H1 (cell line): ENCODE data around the gene UNK.

Experiments
- CEBPB ChIP-seq: IDR thresholded peaks from 2 replicates; pipeline ENCODE4 v1.6.1; 2012; ENCODE audit warnings: low read depth, low read length
- CHD2 ChIP-seq: IDR thresholded peaks from 2 replicates; pipeline ENCODE4 v1.6.1; 2012; ENCODE audit warnings: low read length, improper control_type of control experiment
- EGR1 ChIP-seq: IDR thresholded peaks from 2 replicates; pipeline ENCODE4 v1.6.1; 2011; ENCODE audit warnings: low read depth, low read length, borderline replicate concordance
- EP300 ChIP-seq, 2 experiments: IDR thresholded peaks; 1 replicate in 1 of 2; 2 replicates in 1 of 2; pipeline ENCODE4 v1.6.1; 2011 to 2012; ENCODE audit warnings: low read depth in 2 of 2, low read length in 2 of 2, mild to moderate bottlenecking in 2 of 2, borderline replicate concordance in 1 of 2, inconsistent platforms in 1 of 2, moderate library complexity in 1 of 2
- EZH2 ChIP-seq: fragments of 200-600 bp; sonication (generic); IDR thresholded peaks from 2 replicates; pipeline ENCODE4 v1.7.1; 2012; ENCODE audit warnings: low read depth, mild to moderate bottlenecking, moderate library complexity, low read length, inconsistent platforms; ENCODE audit not compliant: severe bottlenecking
- FOSL1 ChIP-seq: IDR thresholded peaks from 2 replicates; pipeline ENCODE4 v1.6.1; 2011; ENCODE audit warnings: mild to moderate bottlenecking, low read depth, low read length, moderate library complexity; ENCODE audit not compliant: insufficient read depth
- POLR2A ChIP-seq, 2 experiments: IDR thresholded peaks; 1 replicate in 1 of 2; 2 replicates in 1 of 2; pipeline ENCODE4 v1.6.1; 2011; ENCODE audit warnings: low read depth in 2 of 2, low read length in 2 of 2, mild to moderate bottlenecking in 2 of 2; ENCODE audit errors: control extremely low read depth in 1 of 2
- RBBP5 ChIP-seq: IDR thresholded peaks from 2 replicates; pipeline ENCODE4 v1.7.1; 2012; ENCODE audit warnings: low read depth, mild to moderate bottlenecking, inconsistent platforms, low read length, moderate library complexity, borderline replicate concordance
- RFX5 ChIP-seq: IDR thresholded peaks from 2 replicates; pipeline ENCODE4 v1.6.1; 2011; ENCODE audit warnings: low read depth, low read length, improper control_type of control experiment, borderline replicate concordance
- SUZ12 ChIP-seq: fragments of 200-600 bp; sonication (generic); IDR thresholded peaks from 2 replicates; pipeline ENCODE4 v1.6.1; 2012; ENCODE audit warnings: mild to moderate bottlenecking, inconsistent platforms, low read length, moderate library complexity, mixed read lengths
- TF ChIP-seq, protein P1 (sequence below): IDR thresholded peaks from 2 replicates; pipeline ENCODE4 v1.6.1; 2011; ENCODE audit warnings: low read length, improper control_type of control experiment
- TF ChIP-seq, protein P2 (sequence below), 3 experiments: IDR thresholded peaks; 1 replicate in 2 of 3; 2 replicates in 1 of 3; pipeline versions ENCODE4 v1.5.1 to v1.6.1; 2011; ENCODE audit warnings: low read length in 3 of 3, mild to moderate bottlenecking in 3 of 3, inconsistent platforms in 2 of 3, low read depth in 1 of 3, moderate library complexity in 1 of 3; ENCODE audit not compliant: insufficient read depth in 1 of 3; ENCODE audit errors: control extremely low read depth in 1 of 3
- TF ChIP-seq, protein P3 (sequence below): IDR thresholded peaks from 2 replicates; pipeline ENCODE4 v1.6.1; 2012; ENCODE audit warnings: inconsistent platforms

DNA sequence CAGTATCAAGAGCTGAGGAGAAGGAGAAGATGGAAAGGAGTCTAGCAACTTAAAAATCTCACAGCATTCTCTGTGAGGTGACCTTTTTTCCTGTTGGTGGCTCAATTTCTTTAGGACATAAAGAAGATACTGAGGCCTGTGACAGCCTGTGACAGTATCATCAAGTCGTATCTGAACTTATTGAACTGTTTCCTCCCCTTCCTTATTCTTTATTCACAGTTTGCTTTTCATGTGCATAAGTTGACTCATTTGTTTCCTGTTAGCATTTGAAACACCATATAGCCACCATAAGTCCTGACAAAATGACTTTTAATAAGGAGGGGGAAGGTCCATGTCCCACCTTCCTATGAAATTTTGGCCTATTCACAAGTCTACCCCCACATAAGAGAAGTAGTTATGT, 8.9 kb downstream of the UNK start:
- TF ChIP-seq EGR1: no peak
- TF ChIP-seq, protein P1, sequence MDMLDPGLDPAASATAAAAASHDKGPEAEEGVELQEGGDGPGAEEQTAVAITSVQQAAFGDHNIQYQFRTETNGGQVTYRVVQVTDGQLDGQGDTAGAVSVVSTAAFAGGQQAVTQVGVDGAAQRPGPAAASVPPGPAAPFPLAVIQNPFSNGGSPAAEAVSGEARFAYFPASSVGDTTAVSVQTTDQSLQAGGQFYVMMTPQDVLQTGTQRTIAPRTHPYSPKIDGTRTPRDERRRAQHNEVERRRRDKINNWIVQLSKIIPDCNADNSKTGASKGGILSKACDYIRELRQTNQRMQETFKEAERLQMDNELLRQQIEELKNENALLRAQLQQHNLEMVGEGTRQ: no peak
- TF ChIP-seq, protein P2, sequence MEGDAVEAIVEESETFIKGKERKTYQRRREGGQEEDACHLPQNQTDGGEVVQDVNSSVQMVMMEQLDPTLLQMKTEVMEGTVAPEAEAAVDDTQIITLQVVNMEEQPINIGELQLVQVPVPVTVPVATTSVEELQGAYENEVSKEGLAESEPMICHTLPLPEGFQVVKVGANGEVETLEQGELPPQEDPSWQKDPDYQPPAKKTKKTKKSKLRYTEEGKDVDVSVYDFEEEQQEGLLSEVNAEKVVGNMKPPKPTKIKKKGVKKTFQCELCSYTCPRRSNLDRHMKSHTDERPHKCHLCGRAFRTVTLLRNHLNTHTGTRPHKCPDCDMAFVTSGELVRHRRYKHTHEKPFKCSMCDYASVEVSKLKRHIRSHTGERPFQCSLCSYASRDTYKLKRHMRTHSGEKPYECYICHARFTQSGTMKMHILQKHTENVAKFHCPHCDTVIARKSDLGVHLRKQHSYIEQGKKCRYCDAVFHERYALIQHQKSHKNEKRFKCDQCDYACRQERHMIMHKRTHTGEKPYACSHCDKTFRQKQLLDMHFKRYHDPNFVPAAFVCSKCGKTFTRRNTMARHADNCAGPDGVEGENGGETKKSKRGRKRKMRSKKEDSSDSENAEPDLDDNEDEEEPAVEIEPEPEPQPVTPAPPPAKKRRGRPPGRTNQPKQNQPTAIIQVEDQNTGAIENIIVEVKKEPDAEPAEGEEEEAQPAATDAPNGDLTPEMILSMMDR (IDR thresholded peaks at IDR 0.05; ENCODE audit: control extremely low read depth in 1 of 3, insufficient read depth in 1 of 3, low read depth in 1 of 3, low read length in 3 of 3): no peak
- TF ChIP-seq EZH2: no peak
- TF ChIP-seq SUZ12: no peak
- TF ChIP-seq RBBP5: no peak
- TF ChIP-seq CHD2: no peak
- no peak for TF ChIP-seq RFX5
- TF ChIP-seq CEBPB: no peak
- no peak for TF ChIP-seq FOSL1
- TF ChIP-seq EP300 (IDR thresholded peaks at IDR 0.05; ENCODE audit: borderline replicate concordance in 1 of 2, low read depth in 2 of 2, low read length in 2 of 2): no peak
- TF ChIP-seq, protein P3, sequence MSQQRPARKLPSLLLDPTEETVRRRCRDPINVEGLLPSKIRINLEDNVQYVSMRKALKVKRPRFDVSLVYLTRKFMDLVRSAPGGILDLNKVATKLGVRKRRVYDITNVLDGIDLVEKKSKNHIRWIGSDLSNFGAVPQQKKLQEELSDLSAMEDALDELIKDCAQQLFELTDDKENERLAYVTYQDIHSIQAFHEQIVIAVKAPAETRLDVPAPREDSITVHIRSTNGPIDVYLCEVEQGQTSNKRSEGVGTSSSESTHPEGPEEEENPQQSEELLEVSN: no peak
- TF ChIP-seq POLR2A (IDR thresholded peaks at IDR 0.05; ENCODE audit: control extremely low read depth in 1 of 2, low read depth in 2 of 2, low read length in 2 of 2): no peak
